Thymus (tissue), 11 donors: ENCODE data around the gene JADE1. TPM values are rescaled to one million over a fixed set of nuclear protein-coding genes. Genes with fewer than 3 reads are reported as not detected.

ENCODE experiments used
- DNase-seq, 9 donors: peaks; one replicate each; pipeline ENCODE4 v3.0.0-alpha.2; 2013; ENCODE audit warnings: low spot score in 9 of 9, low read depth in 6 of 9, missing footprints in 1 of 9
- H3K27ac ChIP-seq, 2 donors: one replicate each; pipeline ENCODE4 v1.5.1; 2013; ENCODE audit warnings: control low read depth in 1 of 2, low read depth in 1 of 2, low read length in 1 of 2, mild to moderate bottlenecking in 1 of 2, moderate library complexity in 1 of 2
- H3K27me3 ChIP-seq, 2 donors: one replicate each; pipeline ENCODE4 v1.5.1; 2013; ENCODE audit warnings: low read length in 1 of 2; ENCODE audit not compliant: control insufficient read depth in 2 of 2, insufficient read depth in 1 of 2
- H3K36me3 ChIP-seq, 2 donors: one replicate each; pipeline ENCODE4 v1.5.1; 2013; ENCODE audit warnings: low read length in 1 of 2, mild to moderate bottlenecking in 1 of 2, moderate library complexity in 1 of 2; ENCODE audit not compliant: control insufficient read depth in 2 of 2, insufficient read depth in 2 of 2
- H3K4me1 ChIP-seq, 2 donors: one replicate each; pipeline ENCODE4 v1.5.1; 2013; ENCODE audit warnings: low read length in 2 of 2; ENCODE audit not compliant: control insufficient read depth in 2 of 2, insufficient read depth in 2 of 2
- H3K4me3 ChIP-seq, 2 donors: one replicate each; pipeline ENCODE4 v1.5.1; 2013; ENCODE audit warnings: low read length in 2 of 2, control low read depth in 1 of 2, mild to moderate bottlenecking in 1 of 2
- H3K9me3 ChIP-seq, 2 donors: one replicate each; pipeline ENCODE4 v1.5.1; 2013; ENCODE audit warnings: low read length in 1 of 2, mild to moderate bottlenecking in 1 of 2; ENCODE audit not compliant: control insufficient read depth in 2 of 2, insufficient read depth in 1 of 2
- WGBS: extraction: QIAGEN DNeasy Blood & Tissue Kit; methylation state at CpG from one replicate; pipeline ENCODE4 v1.1.7; 2013; 5-methylcytosine and 5-hydroxymethylcytosine counted together
- polyA plus RNA-seq: library from polyadenylated mRNA; stranded (reverse); fragments of 200-250 nt; gene quantifications from one replicate; pipeline ENCODE4 v1.2.3, GENCODE V29; 2013
- total RNA-seq: library from RNA; stranded (reverse); fragments of 120-200 nt; gene quantifications from one replicate; pipeline ENCODE4 v1.2.4, GENCODE V29; 2013
- donor health status: healthy.

Gene JADE1
- total and polyA plus RNA-seq, 2 donors = 16.2 to 18.6 TPM

DNA sequence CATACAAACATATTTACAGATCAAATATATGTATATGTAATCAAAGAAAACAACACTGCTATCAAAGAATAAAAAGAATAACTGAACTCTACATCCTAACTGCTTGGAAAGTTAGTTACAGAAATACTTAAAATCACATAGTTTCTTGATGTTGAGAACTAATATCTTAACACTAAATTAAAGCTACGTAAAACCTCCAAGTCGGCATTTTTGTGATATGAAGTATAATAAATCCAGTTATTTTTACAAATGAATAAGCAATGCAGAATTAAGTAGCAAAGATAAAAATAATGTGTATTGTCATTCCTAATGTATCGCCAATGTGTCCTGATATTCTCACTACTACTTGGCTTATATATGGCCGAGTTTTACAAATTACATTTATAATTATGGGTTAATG, 68.4 kb downstream of the JADE1 start:
- no peak overlapping the region for H3K27ac ChIP-seq
- no peak overlapping the region for H3K4me3 ChIP-seq
- no peaks in the 10 kb centered on the region for H3K9me3 ChIP-seq
- WGBS = 97% methylated on average over 4 of the region's 4 CpGs
- H3K27me3 ChIP-seq = no peaks in the 10 kb centered on the region
- peaks cover under 1 to 22% of the 10 kb centered on the region in 2 donors for H3K36me3 ChIP-seq
- no peaks in the 10 kb centered on the region for H3K4me1 ChIP-seq
- DNase-seq = no peak

DNA sequence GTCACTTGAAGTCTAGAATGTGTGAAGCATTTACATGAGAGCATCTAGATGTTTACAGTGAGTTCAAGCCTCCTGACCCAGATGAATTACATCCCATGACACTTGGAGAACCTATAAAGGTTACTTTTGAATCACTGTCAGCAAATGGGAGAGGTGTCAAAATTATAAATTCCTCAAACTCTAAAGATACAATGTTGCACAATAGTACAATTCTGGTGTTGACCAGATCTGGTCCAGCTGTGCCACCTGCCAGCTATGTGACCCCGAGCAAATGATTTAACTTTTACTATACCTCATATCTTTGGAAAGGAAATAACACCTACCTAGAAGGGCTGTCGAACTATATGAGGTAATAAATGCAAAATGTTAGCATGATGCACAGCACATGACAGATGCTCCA, 69.8 kb downstream of the JADE1 start:
- Histone ChIP-seq H3K4me3 (no peak overlapping the region), H3K27ac (no peak overlapping the region), H3K4me1 (no peaks in the 10 kb centered on the region), H3K27me3 (no peaks in the 10 kb centered on the region), H3K36me3 (peaks cover 0 to 16% of the 10 kb centered on the region in 2 donors), H3K9me3 (no peaks in the 10 kb centered on the region)
- no peak for DNase-seq
- 95% methylated on average over 2 of the region's 2 CpGs for WGBS

DNA sequence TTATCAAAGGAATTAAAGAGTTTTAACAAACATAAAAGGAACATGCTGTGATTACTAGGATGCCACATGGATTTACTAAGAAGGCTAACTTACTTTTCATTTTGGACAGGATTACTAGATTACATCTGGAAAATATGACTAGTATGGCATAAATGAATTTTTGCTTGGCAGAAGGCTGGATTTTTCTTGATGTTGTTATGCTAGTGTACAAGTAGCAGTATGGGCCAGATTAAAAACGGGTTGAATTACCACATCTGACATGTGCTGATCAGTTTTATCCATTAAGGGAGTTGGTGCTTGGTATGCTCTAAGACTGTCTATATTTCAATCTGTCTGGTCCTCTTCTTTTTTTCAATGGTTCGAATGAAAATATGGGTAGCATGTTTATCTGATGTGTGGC, 70.5 kb downstream of the JADE1 start:
- H3K27me3 ChIP-seq = no peaks in the 10 kb centered on the region
- no peaks in the 10 kb centered on the region for H3K4me1 ChIP-seq
- no peak for DNase-seq
- no peak overlapping the region for H3K4me3 ChIP-seq
- peaks cover 0 to 14% of the 10 kb centered on the region in 2 donors for H3K36me3 ChIP-seq
- H3K9me3 ChIP-seq = no peaks in the 10 kb centered on the region
- WGBS = 96% methylated on average over 2 of the region's 2 CpGs
- no peak overlapping the region for H3K27ac ChIP-seq

DNA sequence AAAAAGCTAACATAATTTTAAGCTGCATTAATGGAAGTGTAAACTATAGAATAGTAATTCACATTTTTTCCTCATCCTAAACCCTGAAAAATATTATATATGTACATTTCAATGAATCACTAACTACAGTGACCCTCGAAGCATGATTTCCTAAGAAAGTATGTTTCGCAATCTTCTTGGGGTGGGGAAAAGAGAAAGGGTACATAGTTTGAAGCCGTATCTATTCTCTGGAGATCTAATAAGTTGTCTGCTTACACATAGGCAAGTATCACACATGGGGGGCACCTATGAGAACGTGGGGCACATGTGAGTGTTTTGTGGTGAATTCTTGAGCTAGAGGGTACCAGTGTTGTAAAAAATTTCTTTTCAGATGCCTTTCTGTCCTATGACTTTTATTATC, 71.2 kb downstream of the JADE1 start:
- 96% methylated on average over 4 of the region's 4 CpGs for WGBS

DNA sequence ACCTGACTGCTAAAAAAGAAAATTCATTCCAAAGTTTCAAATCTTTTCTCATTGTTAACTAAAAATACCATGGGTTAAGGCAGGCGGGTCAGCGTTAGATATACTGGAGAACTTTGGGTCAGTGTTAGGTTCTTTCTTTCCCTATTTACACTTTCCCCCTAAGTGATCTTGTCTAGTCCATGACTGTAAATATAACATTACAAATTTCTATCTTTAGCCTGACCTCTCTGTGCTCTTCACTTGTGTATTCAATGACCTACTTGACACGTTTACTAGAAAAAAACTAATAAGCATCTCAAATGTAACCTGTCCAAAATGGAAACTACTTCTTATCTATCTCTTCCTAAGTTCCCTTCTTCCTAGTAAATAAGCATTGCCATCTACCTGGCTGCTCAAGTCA, 95.3 kb downstream of the JADE1 start:
- no peak overlapping the region for H3K27ac ChIP-seq
- no peaks in the 10 kb centered on the region for H3K4me1 ChIP-seq
- DNase-seq = no peak
- 97% methylated on average over 3 of the region's 3 CpGs for WGBS
- no peaks in the 10 kb centered on the region for H3K27me3 ChIP-seq
- no peaks in the 10 kb centered on the region for H3K9me3 ChIP-seq
- H3K36me3 ChIP-seq = peaks cover 0 to 2% of the 10 kb centered on the region in 2 donors
- no peak overlapping the region for H3K4me3 ChIP-seq

More for the DNA sequence above, 71.2 kb downstream of the JADE1 start:
- DNase-seq = no peak
- Histone ChIP-seq H3K27ac (no peak overlapping the region), H3K36me3 (peaks cover 0 to 10% of the 10 kb centered on the region in 2 donors), H3K27me3 (no peaks in the 10 kb centered on the region), H3K4me3 (no peak overlapping the region), H3K4me1 (no peaks in the 10 kb centered on the region), H3K9me3 (no peaks in the 10 kb centered on the region)

DNA sequence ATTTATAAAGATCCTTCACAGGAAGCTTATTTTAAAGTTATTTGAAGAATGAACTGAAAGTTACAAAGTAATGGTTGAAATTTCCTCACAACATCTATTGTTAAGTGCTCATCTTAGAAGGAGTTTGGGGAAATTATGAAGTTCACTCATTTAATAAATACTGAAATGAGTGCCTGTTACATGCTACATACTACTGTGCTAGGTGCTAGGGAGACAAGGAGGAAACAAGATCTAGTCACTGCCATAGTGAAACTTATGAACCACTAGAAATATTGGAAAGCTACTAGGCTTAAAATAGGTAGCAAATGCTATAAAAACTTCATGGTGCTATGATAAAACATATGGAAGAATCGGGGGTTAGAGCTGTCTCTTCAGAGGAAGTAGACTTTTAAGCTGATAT, 97.1 kb downstream of the JADE1 start:
- Histone ChIP-seq H3K4me1 (no peaks in the 10 kb centered on the region), H3K27me3 (no peaks in the 10 kb centered on the region), H3K27ac (no peak overlapping the region), H3K4me3 (no peak overlapping the region), H3K9me3 (no peaks in the 10 kb centered on the region), H3K36me3 (peaks cover 0 to 2% of the 10 kb centered on the region in 2 donors)
- DNase-seq = no peak
- 96% methylated on average over 1 of the region's 1 CpG for WGBS

DNA sequence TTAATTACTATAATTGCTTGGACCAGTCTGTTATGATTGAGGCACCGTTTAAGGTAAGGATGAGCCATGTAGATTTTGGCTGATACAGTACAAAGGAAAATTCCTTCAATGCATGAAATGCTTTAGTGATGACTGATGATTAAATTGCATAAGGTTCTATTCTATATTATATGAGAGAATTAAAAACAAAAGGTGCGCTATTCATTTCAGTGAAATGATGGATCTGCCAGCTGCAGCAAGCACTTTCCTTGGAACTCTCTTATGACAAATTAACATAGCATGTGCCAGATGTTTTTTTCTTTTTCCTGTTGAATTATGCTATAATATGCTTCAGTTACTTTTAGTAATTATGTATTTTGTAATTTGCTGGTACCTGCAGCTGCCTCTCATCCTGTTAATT, 98.5 kb downstream of the JADE1 start:
- H3K4me3 ChIP-seq = no peak overlapping the region
- no peaks in the 10 kb centered on the region for H3K27me3 ChIP-seq
- 95% methylated on average over 2 of the region's 2 CpGs for WGBS
- H3K27ac ChIP-seq = no peak overlapping the region
- H3K36me3 ChIP-seq = peaks cover 0 to 2% of the 10 kb centered on the region in 2 donors
- no peak for DNase-seq
- no peaks in the 10 kb centered on the region for H3K9me3 ChIP-seq
- H3K4me1 ChIP-seq = no peaks in the 10 kb centered on the region

DNA sequence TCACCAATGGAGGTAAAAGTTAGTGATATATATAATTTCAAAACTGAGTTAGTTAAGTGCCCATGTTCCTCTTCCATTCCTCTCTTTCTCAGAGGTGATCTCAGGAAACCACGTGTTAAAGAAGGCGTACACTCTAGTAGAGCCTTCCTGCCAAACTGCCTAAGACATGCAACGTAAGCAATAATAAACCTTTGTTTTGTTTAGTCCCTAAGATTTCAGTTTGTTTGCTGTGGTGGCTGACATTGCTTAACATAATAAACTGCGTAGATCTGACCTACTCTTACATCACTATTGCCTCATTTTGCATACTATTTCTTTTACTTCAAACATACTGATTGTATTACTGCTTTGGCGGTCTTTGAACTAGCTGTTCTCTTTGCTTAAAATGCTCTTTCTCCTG, 99.2 kb downstream of the JADE1 start:
- 80% methylated on average over 5 of the region's 5 CpGs for WGBS
- Histone ChIP-seq H3K4me3 (no peak overlapping the region), H3K27ac (no peak overlapping the region), H3K9me3 (no peaks in the 10 kb centered on the region), H3K36me3 (peaks cover 0 to 2% of the 10 kb centered on the region in 2 donors), H3K4me1 (no peaks in the 10 kb centered on the region), H3K27me3 (no peaks in the 10 kb centered on the region)
- no peak for DNase-seq

DNA sequence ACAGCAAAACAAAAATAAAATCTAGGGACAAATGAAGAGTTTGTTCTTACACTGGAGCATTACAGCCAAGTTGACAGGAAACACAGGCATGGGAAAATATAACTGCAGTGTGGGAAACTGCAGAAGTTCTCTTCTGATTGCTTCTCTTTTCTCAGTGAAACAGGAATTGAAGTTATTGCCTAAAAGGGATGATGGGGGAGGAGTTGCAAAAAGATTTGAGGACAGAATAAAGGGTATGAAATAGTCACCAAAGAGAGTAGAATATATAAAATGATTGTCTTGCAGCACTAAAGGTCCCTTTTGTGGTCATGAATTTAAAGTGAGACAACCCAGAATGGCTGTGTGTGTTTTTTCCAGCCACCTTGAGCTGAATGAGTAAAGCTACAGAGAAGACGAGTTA, 103.7 kb downstream of the JADE1 start:
- no peaks in the 10 kb centered on the region for H3K36me3 ChIP-seq
- no peak for DNase-seq
- H3K4me3 ChIP-seq = no peak overlapping the region
- H3K27me3 ChIP-seq = no peaks in the 10 kb centered on the region
- H3K4me1 ChIP-seq = peaks cover 0 to 5% of the 10 kb centered on the region in 2 donors
- WGBS = 52% methylated on average over 1 of the region's 1 CpG
- no peaks in the 10 kb centered on the region for H3K9me3 ChIP-seq
- H3K27ac ChIP-seq = no peak overlapping the region

DNA sequence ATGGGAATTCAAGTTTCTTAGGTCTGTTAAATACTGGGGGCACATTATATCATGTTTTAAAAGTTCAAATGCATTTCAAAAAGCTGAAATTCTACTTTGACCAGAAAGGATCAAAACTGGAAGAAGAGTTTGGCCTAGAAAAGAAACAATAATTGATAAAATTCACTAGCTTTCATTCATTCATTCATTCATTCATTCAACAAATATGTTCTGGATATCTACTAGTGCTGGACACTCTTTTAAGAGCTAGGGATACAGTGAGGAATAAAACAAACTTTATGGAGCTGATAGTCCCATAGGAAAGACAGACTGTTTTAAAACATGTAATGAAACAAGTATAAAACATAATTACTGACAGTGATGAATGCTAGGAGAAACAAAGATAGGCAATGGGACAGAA, 106.0 kb downstream of the JADE1 start:
- Histone ChIP-seq H3K9me3 (no peaks in the 10 kb centered on the region), H3K4me3 (no peak overlapping the region), H3K27ac (no peak overlapping the region), H3K36me3 (no peaks in the 10 kb centered on the region), H3K27me3 (no peaks in the 10 kb centered on the region), H3K4me1 (peaks cover 0 to 5% of the 10 kb centered on the region in 2 donors)
- no peak for DNase-seq
